H1 (cell line): ENCODE data around the gene ATG2B. TPM values are rescaled to one million over a fixed set of nuclear protein-coding genes. Genes with fewer than 3 reads are reported as not detected.

Source experiments
- CEBPB ChIP-seq: IDR thresholded peaks from 2 replicates; pipeline ENCODE4 v1.6.1; 2012; ENCODE audit warnings: low read depth, low read length
- EZH2 ChIP-seq: fragments of 200-600 bp; sonication (generic); IDR thresholded peaks from 2 replicates; pipeline ENCODE4 v1.7.1; 2012; ENCODE audit warnings: low read depth, mild to moderate bottlenecking, moderate library complexity, low read length, inconsistent platforms; ENCODE audit not compliant: severe bottlenecking
- RBBP5 ChIP-seq: IDR thresholded peaks from 2 replicates; pipeline ENCODE4 v1.7.1; 2012; ENCODE audit warnings: low read depth, mild to moderate bottlenecking, inconsistent platforms, low read length, moderate library complexity, borderline replicate concordance
- RFX5 ChIP-seq: IDR thresholded peaks from 2 replicates; pipeline ENCODE4 v1.6.1; 2011; ENCODE audit warnings: low read depth, low read length, improper control_type of control experiment, borderline replicate concordance
- polyA plus RNA-seq, 7 experiments: library from polyadenylated mRNA; depleted of rRNA in 3 of 7; stranded (reverse) in 5 of 7; unstranded in 2 of 7; fragments of >200 nt in 5 of 7; fragments of 200-250 nt in 2 of 7; gene quantifications; 1 replicate in 5 of 7; 2 replicates in 1 of 7; 4 replicates in 1 of 7; pipeline versions ENCODE4 v1.2.1 to v1.2.3, GENCODE V29; 2011 to 2013; ENCODE audit warnings: missing spikeins in 2 of 7, mixed read lengths in 2 of 7
- total RNA-seq: library from RNA; stranded (reverse); fragmentation: NEBNext Ultra II Directional; extraction: Animal tissue kit (Norgen Biotek cat#: 25700); gene quantifications from 2 replicates; pipeline ENCODE4 v1.2.1, GENCODE V29; 2021

Gene ATG2B
- total and polyA plus RNA-seq, 2 of the 8 experiments (the other 6 are each of a cell fraction or from before 2014, with no cell fraction given): 4.6 to 14.4 TPM

DNA sequence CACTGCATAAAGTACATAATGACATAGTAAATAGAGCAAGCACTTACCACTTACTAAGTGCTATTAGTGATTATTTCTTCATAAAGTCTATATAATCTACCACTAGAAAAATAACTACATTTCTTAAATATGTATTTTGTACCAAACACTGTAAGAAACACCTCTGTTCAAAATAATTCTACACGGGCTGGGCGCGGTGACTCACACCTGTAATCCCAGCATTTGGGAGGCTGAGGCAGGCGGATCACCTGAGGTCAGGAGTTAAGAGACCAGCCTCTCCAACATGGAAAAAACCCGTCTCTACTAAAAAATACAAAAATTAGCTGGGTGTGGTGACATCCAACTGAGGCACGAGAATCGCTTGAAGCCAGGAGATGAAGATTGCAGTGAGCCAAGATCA lies 38.9 kb downstream of the ATG2B start (continued):
- TF ChIP-seq RFX5 (no peak), RBBP5 (no peak), CEBPB (no peak), EZH2 (no peak)
- TF ChIP-seq, all 59 proteins: peak for 0
